GM19452 (cell line): ENCODE measurements around the gene HSP90B1.

ENCODE experiments used
- ATAC-seq: cut with Tn5 transposase; IDR thresholded peaks from one replicate; pipeline ENCODE4 v1.9.1; 2021; ENCODE audit not compliant: unreplicated experiment

HSP90B1 gene

DNA sequence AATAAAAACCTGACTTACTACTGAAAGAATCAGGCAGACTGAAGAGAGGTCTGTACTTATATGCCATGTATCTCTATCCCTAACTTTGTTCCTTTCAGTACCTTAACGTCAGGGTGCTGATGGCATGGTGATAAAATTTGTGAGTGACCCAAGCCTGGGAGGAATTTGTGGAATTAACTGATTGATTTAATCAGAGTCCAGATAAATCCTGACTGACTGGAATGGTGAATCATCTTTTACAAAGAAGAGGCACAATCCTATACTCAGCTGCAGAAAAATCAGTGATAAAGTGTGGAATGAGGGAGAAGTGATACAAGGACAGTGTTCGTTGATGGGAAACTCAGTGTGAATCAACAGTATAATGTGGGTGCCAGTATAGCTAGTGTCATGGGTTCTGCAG is 39.2 kb downstream of the HSP90B1 start:
- ATAC-seq, result no peak

- ATAC-seq, result no peak
Observed at GRCh38 chr12:103973909-103974308, 43.7 kb downstream of the HSP90B1 start.

DNA sequence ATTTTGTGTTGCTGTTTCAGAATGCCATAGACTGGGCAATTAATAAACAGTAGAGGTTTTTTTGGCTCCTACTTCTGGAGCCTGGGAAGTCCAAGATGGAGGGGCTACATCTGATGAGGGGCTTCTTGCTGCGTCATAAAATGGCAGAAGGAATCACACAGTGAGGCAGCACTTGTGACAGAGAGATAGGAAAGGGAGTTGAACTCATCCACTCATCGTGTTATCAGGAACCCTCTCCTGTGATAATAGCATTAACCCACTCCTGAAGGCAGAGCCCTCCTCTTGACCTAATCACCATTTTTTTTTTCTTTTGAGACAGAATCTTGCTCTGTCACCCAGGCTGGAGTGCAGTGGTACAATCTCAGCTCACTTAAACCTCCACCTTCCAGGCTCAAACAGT is 45.2 kb downstream of the HSP90B1 start:
- no peak for ATAC-seq

- no peak for ATAC-seq
Observed at GRCh38 chr12:103978384-103978982, 48.3 kb downstream of the HSP90B1 start.

DNA sequence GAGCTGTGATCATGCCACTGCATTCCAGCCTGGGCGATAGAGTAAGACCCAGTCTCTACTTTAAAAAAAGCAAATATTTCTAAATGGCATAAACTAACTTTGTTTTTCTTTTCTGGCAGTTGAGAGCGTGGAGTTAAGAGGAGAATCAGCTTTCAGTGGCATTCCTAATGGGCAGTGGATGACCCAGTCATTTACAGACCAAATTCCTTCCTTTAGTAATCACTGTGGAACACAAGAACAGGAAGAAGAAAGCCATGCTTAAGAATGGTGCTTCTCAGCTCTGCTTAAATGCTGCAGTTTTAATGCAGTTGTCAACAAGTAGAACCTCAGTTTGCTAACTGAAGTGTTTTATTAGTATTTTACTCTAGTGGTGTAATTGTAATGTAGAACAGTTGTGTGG is 56.6 kb downstream of the HSP90B1 start:
- no peak for ATAC-seq

DNA sequence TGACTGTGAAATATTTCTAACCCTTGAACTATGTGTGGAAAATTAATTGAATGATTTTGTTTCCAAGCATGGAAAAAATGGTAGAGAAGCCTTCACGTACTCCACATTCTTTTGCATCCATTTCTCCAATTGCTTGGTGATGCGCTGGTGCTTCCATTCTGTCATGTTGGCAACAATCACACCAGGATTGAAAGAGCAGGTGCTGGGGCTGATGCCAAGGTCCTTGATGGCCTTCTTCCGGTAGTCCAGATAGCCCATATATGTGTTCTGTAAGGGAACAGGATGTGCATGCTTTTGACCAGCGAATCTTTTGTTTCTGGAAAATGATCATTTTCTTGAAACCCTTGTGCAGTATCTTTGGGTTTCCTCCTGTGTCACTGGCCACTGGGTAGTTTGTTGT is 64.0 kb downstream of the HSP90B1 start:
- ATAC-seq, result no peak

GRCh38 chr12:103996595-103996994 is 66.4 kb downstream of the HSP90B1 start:
- ATAC-seq, result no peak

DNA sequence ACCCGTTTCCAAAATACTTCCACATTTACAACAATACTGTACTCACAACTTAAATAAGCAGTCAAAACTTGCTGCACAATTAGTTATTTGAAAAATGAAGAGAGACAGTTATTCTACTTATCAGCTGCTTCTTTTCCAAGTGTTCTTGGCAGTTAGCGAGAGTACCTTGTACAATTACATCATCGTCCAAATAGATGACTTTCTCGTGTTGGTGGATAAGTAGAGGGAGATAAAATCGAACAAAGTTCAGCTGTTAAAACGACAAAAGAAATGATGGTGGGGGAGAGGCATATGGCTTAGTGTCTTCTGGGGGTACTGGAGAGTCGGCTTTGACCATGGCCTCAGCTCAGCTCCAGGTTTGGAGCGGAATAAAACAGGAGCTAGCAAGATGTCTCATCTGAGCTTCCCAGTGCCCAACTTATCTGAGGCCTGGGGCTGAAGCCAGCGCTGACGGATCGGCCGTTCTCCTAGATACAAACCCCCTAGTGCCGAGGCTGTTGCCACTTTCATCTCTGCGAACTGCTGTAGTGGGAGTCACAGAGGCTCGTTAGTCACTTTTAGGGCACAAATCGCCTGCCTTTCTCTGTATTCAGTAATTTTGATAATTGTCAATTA is 67.2 kb downstream of the HSP90B1 start:
- ATAC-seq, result no peak
